HUES48 (cell line): ENCODE data around the gene SNAPC4.
A peak's percentile ranks its signal among the peaks of the same experiment; 100 is the strongest.

Source experiments
- H3K27ac ChIP-seq: one replicate; pipeline ENCODE4 v1.7.0; 2013; ENCODE audit warnings: low read depth, low read length, inconsistent platforms
- H3K27me3 ChIP-seq: 2 replicates; pipeline ENCODE4 v1.6.1; 2013; ENCODE audit warnings: mild to moderate bottlenecking, low read length; ENCODE audit not compliant: control insufficient read depth, insufficient read depth
- H3K36me3 ChIP-seq: 2 replicates; pipeline ENCODE4 v1.6.1; 2013; ENCODE audit warnings: low read length; ENCODE audit not compliant: control insufficient read depth, insufficient read depth
- H3K4me1 ChIP-seq: 2 replicates; pipeline ENCODE4 v1.6.1; 2013; ENCODE audit warnings: mild to moderate bottlenecking, low read length; ENCODE audit not compliant: control insufficient read depth, insufficient read depth
- H3K4me3 ChIP-seq: 2 replicates; pipeline ENCODE4 v1.5.1; 2013; ENCODE audit warnings: mild to moderate bottlenecking, low read depth, low read length
- H3K9ac ChIP-seq: 2 replicates; pipeline ENCODE4 v1.6.1; 2013; ENCODE audit warnings: mild to moderate bottlenecking, low read depth, low read length, moderate library complexity
- H3K9me3 ChIP-seq: 2 replicates; pipeline ENCODE4 v1.6.1; 2013; ENCODE audit warnings: low read length; ENCODE audit not compliant: control insufficient read depth, insufficient read depth

Gene SNAPC4

GRCh38 chr9:136367296-136368145 is 32.4 kb downstream of the SNAPC4 start:
- H3K9me3 ChIP-seq: no peaks in the 10 kb centered on the region
- H3K9ac ChIP-seq: no peak overlapping the region
- peaks cover 4% of the 10 kb centered on the region; the same call in 1 of the 2 replicates for H3K4me1 ChIP-seq
- no peak overlapping the region for H3K27ac ChIP-seq
- no peak overlapping the region for H3K4me3 ChIP-seq
- no peaks in the 10 kb centered on the region for H3K27me3 ChIP-seq
- H3K36me3 ChIP-seq: no peaks in the 10 kb centered on the region

DNA sequence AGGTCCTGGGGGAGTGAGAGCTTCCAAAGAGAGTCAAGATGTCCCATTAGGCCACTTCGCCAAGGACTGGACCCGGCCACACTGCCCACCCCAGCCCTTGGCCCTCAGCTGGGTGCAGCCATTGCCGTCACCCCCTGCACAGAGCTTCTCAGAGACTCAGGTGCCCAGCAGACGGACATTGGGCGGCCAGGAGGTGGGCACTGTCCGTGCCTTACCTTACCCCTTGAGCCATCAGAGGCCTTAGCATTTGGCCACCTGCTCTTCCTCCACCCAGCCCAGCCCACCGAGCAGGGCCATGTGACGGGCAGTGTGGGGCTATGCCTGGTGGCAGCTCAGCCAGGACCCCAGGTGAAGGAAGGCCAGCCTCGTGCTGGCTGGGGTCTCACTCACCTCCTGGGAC is 33.1 kb downstream of the SNAPC4 start:
- Histone ChIP-seq H3K36me3 (peaks cover under 1% of the 10 kb centered on the region; the same call in 1 of the 2 replicates), H3K4me1 (peaks cover 4% of the 10 kb centered on the region; the same call in 1 of the 2 replicates), H3K9ac (no peak overlapping the region), H3K9me3 (no peaks in the 10 kb centered on the region), H3K27me3 (no peaks in the 10 kb centered on the region), H3K4me3 (no peak overlapping the region), H3K27ac (no peak overlapping the region)

- no peaks in the 10 kb centered on the region for H3K9me3 ChIP-seq
- no peak overlapping the region for H3K4me3 ChIP-seq
- no peak overlapping the region for H3K27ac ChIP-seq
- H3K4me1 ChIP-seq: peaks cover 4% of the 10 kb centered on the region; the same call in 1 of the 2 replicates
- H3K36me3 ChIP-seq: peaks cover 5% of the 10 kb centered on the region; the same call in 1 of the 2 replicates
- H3K27me3 ChIP-seq: no peaks in the 10 kb centered on the region
- H3K9ac ChIP-seq: no peak overlapping the region
Measured at GRCh38 chr9:136365775-136366222, 34.2 kb downstream of the SNAPC4 start.

DNA sequence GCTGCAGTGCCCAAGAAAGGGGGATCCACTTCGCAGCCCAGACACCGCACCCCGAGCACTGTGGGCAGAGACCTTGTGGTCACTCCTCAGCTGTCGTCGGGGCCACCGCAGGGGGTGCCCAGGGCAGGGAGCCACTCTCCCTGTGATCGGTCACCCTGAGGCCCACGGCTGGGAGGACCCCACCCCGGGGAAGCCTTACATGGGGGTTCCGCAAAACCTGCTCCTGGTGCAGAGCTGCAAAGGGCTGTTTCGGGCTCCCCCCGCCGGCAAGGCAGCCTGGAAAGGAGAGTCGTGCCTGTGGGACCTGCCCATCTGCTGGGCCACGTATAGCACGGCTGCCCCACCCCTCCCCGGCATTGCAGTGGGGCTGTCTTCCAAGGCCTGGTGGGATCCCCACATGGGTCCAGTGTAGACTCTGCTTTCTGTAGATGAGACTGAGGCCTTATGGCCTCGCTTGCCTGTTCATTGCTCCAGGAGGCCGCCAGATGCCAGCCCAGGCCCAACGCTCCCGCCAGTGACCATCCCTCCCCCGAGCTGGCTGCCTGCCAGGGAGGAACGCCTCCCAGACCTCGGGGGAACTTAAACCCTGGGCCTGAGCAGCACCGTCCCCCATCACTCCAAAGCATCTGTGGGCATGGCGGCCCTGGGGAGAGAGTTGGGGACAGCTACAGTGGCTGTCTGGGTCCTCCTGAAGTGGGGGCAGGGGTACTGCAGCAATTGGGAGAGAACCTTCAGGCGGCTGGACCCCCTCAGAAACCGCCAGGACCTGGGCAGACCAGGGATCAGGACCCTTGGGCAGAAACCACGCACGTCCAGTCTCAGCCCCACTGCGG is 34.8 kb downstream of the SNAPC4 start:
- H3K27ac ChIP-seq: no peak overlapping the region
- no peak overlapping the region for H3K4me3 ChIP-seq
- H3K36me3 ChIP-seq: peaks cover 5% of the 10 kb centered on the region; the same call in 1 of the 2 replicates
- no peaks in the 10 kb centered on the region for H3K27me3 ChIP-seq
- no peaks in the 10 kb centered on the region for H3K9me3 ChIP-seq
- H3K9ac ChIP-seq: no peak overlapping the region
- H3K4me1 ChIP-seq: peaks cover 4% of the 10 kb centered on the region; the same call in 1 of the 2 replicates

- H3K9me3 ChIP-seq: no peaks in the 10 kb centered on the region
- H3K9ac ChIP-seq: no peak overlapping the region
- peaks cover 4% of the 10 kb centered on the region; the same call in 1 of the 2 replicates for H3K4me1 ChIP-seq
- peak overlapping the region; percentile 79; the same call in 1 of the 2 replicates for H3K4me3 ChIP-seq
- H3K36me3 ChIP-seq: peaks cover 5% of the 10 kb centered on the region; the same call in 1 of the 2 replicates
- no peak overlapping the region for H3K27ac ChIP-seq
- no peaks in the 10 kb centered on the region for H3K27me3 ChIP-seq
Measured at GRCh38 chr9:136363949-136364748, 35.8 kb downstream of the SNAPC4 start.

GRCh38 chr9:136363106-136363948 is 36.6 kb downstream of the SNAPC4 start, which contains the start of gene DNLZ:
Gene DNLZ, minus strand, starts transcription at chr9:136363744. Its CDS starts 30 bp downstream, at chr9:136363714.
- Histone ChIP-seq H3K36me3 (peaks cover 5% of the 10 kb centered on the region; the same call in 1 of the 2 replicates), H3K27ac (peak within 1 kb of the TSS; percentile 90), H3K9ac (peak within 1 kb of the TSS; percentile 84), H3K27me3 (no peaks in the 10 kb centered on the region), H3K4me1 (peaks cover 4% of the 10 kb centered on the region; the same call in 1 of the 2 replicates), H3K4me3 (peak within 1 kb of the TSS; percentile 79), H3K9me3 (no peaks in the 10 kb centered on the region)

- no peak overlapping the region for H3K9ac ChIP-seq
- H3K9me3 ChIP-seq: no peaks in the 10 kb centered on the region
- H3K4me1 ChIP-seq: peaks cover 4% of the 10 kb centered on the region; the same call in 1 of the 2 replicates
- H3K27ac ChIP-seq: no peak overlapping the region
- no peaks in the 10 kb centered on the region for H3K27me3 ChIP-seq
- H3K36me3 ChIP-seq: peaks cover 5% of the 10 kb centered on the region; the same call in 1 of the 2 replicates
- H3K4me3 ChIP-seq: no peak overlapping the region
Measured at GRCh38 chr9:136362450-136362784, 37.6 kb downstream of the SNAPC4 start.

GRCh38 chr9:136361754-136362449 is 38.1 kb downstream of the SNAPC4 start:
- H3K4me1 ChIP-seq: peaks cover 4% of the 10 kb centered on the region; the same call in 1 of the 2 replicates
- no peak overlapping the region for H3K27ac ChIP-seq
- H3K27me3 ChIP-seq: no peaks in the 10 kb centered on the region
- no peak overlapping the region for H3K4me3 ChIP-seq
- peaks cover 5% of the 10 kb centered on the region; the same call in 1 of the 2 replicates for H3K36me3 ChIP-seq
- H3K9me3 ChIP-seq: no peaks in the 10 kb centered on the region
- H3K9ac ChIP-seq: no peak overlapping the region

DNA sequence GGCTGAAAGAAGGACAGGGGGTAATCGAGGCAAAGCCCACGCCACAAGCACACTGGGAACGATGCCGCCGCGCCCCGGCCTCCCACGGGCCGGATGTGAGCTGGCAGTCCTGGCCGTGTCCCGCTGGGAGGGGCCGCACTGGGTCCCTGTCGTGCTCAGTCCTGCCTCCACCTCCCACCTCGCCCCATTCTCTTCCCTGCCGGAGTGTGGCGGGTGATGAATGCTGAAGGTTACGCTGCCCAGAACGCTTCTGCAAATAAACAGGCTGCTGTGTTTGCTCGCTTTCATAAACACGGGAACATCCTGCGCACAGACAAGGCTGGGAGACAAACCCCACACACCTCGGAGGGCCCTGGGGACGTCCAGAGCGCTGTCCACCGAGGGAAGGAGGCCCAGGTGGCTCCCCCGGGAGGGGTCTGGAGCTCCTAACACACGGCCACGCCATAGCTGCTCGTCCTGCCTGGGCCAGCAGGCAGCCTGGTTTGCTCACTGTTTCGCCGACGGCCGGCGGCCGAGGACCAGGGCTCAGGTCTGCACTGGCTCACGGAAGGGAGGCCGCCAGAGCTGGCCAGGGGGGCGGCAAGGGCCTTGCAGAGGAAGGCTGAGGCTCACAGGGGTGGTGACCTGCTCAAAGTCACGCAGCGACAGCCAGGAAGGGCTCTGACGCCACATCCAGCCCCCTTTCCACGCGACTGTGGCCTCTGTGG is 38.8 kb downstream of the SNAPC4 start:
- H3K27me3 ChIP-seq: no peaks in the 10 kb centered on the region
- peaks cover 5% of the 10 kb centered on the region; the same call in 1 of the 2 replicates for H3K36me3 ChIP-seq
- H3K27ac ChIP-seq: no peak overlapping the region
- H3K9me3 ChIP-seq: no peaks in the 10 kb centered on the region
- H3K4me1 ChIP-seq: peaks cover 4% of the 10 kb centered on the region; the same call in 1 of the 2 replicates
- H3K9ac ChIP-seq: no peak overlapping the region
- no peak overlapping the region for H3K4me3 ChIP-seq
